WERI-Rb-1 (cell line): ENCODE measurements around the gene GMDS.
A peak's percentile ranks its signal among the peaks of the same experiment; 100 is the strongest.
"Not testable (repeated sequence)": the region's sequence is repeated elsewhere in the genome, so short reads cannot be mapped to it uniquely, and the experiment has no call there.

Source experiments
- DNase-seq: peaks from one replicate; pipeline ENCODE4 v3.0.0-alpha.2; 2020
- H3K27ac ChIP-seq: fragments of 250-450 bp; sonication (Bioruptor Pico); 2 replicates; pipeline ENCODE4 v1.5.1; 2020; ENCODE audit warnings: mild to moderate bottlenecking, moderate library complexity
- H3K27me3 ChIP-seq: fragments of 250-450 bp; sonication (Bioruptor Pico); 2 replicates; pipeline ENCODE4 v1.5.1; 2021; ENCODE audit warnings: mild to moderate bottlenecking, low read depth, moderate library complexity; ENCODE audit not compliant: insufficient read depth, severe bottlenecking
- H3K36me3 ChIP-seq: fragments of 250-450 bp; sonication (Bioruptor Pico); 2 replicates; pipeline ENCODE4 v1.5.1; 2020; ENCODE audit warnings: mild to moderate bottlenecking, moderate library complexity
- H3K4me3 ChIP-seq: 2 replicates; pipeline ENCODE4 v1.5.1; 2011; ENCODE audit warnings: low read depth, mild to moderate bottlenecking, control low read depth, low read length
- H3K9me3 ChIP-seq: fragments of 250-450 bp; sonication (Bioruptor Pico); 2 replicates; pipeline ENCODE4 v1.5.1; 2021; ENCODE audit warnings: mild to moderate bottlenecking, moderate library complexity; ENCODE audit not compliant: severe bottlenecking
- CTCF ChIP-seq: IDR thresholded peaks from 2 replicates; pipeline ENCODE4 v1.5.1; 2011; ENCODE audit warnings: low read depth, mild to moderate bottlenecking, control low read depth, inconsistent platforms, low read length

The GMDS gene

GRCh38 chr6:1849691-1850090 is 395.7 kb downstream of the GMDS start:
- Histone ChIP-seq H3K27me3 (no peaks in the 10 kb centered on the region), H3K27ac (no peak overlapping the region), H3K9me3 (peaks cover 8% of the 10 kb centered on the region), H3K4me3 (no peak overlapping the region), H3K36me3 (no peaks in the 10 kb centered on the region)
- DNase-seq = no peak
- TF ChIP-seq CTCF = no peak

GRCh38 chr6:1848752-1849151 is 396.7 kb downstream of the GMDS start:
- peak; percentile 24; the same call in 1 of the 2 replicates for TF ChIP-seq CTCF
- H3K9me3 ChIP-seq = peaks cover 8% of the 10 kb centered on the region
- H3K27me3 ChIP-seq = no peaks in the 10 kb centered on the region
- no peaks in the 10 kb centered on the region for H3K36me3 ChIP-seq
- no peak overlapping the region for H3K4me3 ChIP-seq
- no peak overlapping the region for H3K27ac ChIP-seq
- no peak for DNase-seq

GRCh38 chr6:1846611-1847010 is 398.8 kb downstream of the GMDS start:
- Histone ChIP-seq H3K36me3 (no peaks in the 10 kb centered on the region), H3K27ac (no peak overlapping the region), H3K9me3 (peaks cover 8% of the 10 kb centered on the region), H3K27me3 (no peaks in the 10 kb centered on the region), H3K4me3 (no peak overlapping the region)
- TF ChIP-seq CTCF = no peak
- no peak for DNase-seq

- not testable (repeated sequence) for H3K27me3 ChIP-seq, H3K27ac ChIP-seq, H3K9me3 ChIP-seq, DNase-seq, H3K4me3 ChIP-seq, H3K36me3 ChIP-seq
Observed at GRCh38 chr6:1845543-1845942, 399.9 kb downstream of the GMDS start.

- no peak for TF ChIP-seq CTCF
- Histone ChIP-seq H3K36me3 (no peaks in the 10 kb centered on the region), H3K27me3 (no peaks in the 10 kb centered on the region), H3K4me3 (no peak overlapping the region), H3K27ac (no peak overlapping the region), H3K9me3 (peaks cover 8% of the 10 kb centered on the region)
- DNase-seq = no peak
Observed at GRCh38 chr6:1842334-1842733, 403.1 kb downstream of the GMDS start.

- Histone ChIP-seq H3K9me3 (peaks cover 8% of the 10 kb centered on the region), H3K27ac (no peak overlapping the region)
Observed at GRCh38 chr6:1841136-1841535, 404.3 kb downstream of the GMDS start.

More at GRCh38 chr6:1841136-1841535, 404.3 kb downstream of the GMDS start:
- no peaks in the 10 kb centered on the region for H3K27me3 ChIP-seq
- no peak for DNase-seq
- H3K4me3 ChIP-seq = no peak overlapping the region
- no peaks in the 10 kb centered on the region for H3K36me3 ChIP-seq
- TF ChIP-seq CTCF = no peak
